DND-41 (cell line): Measurements from ENCODE around the gene MASP1.

Source experiments
- ATAC-seq: fragments of 200-7000 bp; cut with Tn5 transposase; 3 replicates; pipeline ENCODE4 v1.9.1; 2021; ENCODE audit warnings: low read depth; ENCODE audit not compliant: insufficient read depth
- DNase-seq: peaks from one replicate; pipeline ENCODE4 v3.0.0-alpha.2; 2020
- H2AFZ ChIP-seq: 2 replicates; pipeline ENCODE4 v1.6.0; 2012; ENCODE audit warnings: low read depth, low read length
- H3K27ac ChIP-seq: 2 replicates; pipeline ENCODE4 v1.5.1; 2012; ENCODE audit warnings: low read length, inconsistent platforms
- H3K27me3 ChIP-seq: fragments of 200-600 bp; sonication (generic); 2 replicates; pipeline ENCODE4 v1.6.0; 2012; ENCODE audit warnings: low read length, mild to moderate bottlenecking, inconsistent platforms; ENCODE audit not compliant: insufficient read depth, poor library complexity
- H3K36me3 ChIP-seq: 2 replicates; pipeline ENCODE4 v1.5.1; 2012; ENCODE audit warnings: low read length, inconsistent platforms; ENCODE audit not compliant: insufficient read depth
- H3K4me1 ChIP-seq: 2 replicates; pipeline ENCODE4 v1.5.1; 2012; ENCODE audit warnings: mild to moderate bottlenecking, low read length; ENCODE audit not compliant: insufficient read depth
- H3K4me2 ChIP-seq: 2 replicates; pipeline ENCODE4 v1.6.0; 2012; ENCODE audit warnings: mild to moderate bottlenecking, moderate library complexity, low read length, inconsistent platforms; ENCODE audit not compliant: insufficient read depth
- H3K4me3 ChIP-seq, 2 experiments: fragments of 200-600 bp in 1 of 2; shearing (Covaris generic) in 1 of 2; 2 replicates each; pipeline ENCODE4 v1.5.1; 2012 to 2016; ENCODE audit warnings: inconsistent platforms in 2 of 2, low read length in 2 of 2, mild to moderate bottlenecking in 2 of 2, low read depth in 1 of 2, moderate library complexity in 1 of 2
- H3K79me2 ChIP-seq: 2 replicates; pipeline ENCODE4 v1.6.0; 2012; ENCODE audit warnings: low read length, inconsistent platforms; ENCODE audit not compliant: insufficient read depth
- H3K9ac ChIP-seq: 2 replicates; pipeline ENCODE4 v1.6.0; 2012; ENCODE audit warnings: low read depth, mild to moderate bottlenecking, inconsistent platforms, low read length, moderate library complexity
- H3K9me3 ChIP-seq: 2 replicates; pipeline ENCODE4 v1.5.1; 2012; ENCODE audit warnings: low read length, moderate library complexity, mild to moderate bottlenecking, inconsistent platforms; ENCODE audit not compliant: insufficient read depth, severe bottlenecking
- H4K20me1 ChIP-seq: 2 replicates; pipeline ENCODE4 v1.6.0; 2012; ENCODE audit warnings: low read length; ENCODE audit not compliant: insufficient read depth
- EZH2 ChIP-seq: IDR thresholded peaks from 3 replicates; pipeline ENCODE4 v1.6.1; 2012; ENCODE audit warnings: borderline replicate concordance, low read depth, mild to moderate bottlenecking, moderate library complexity, low read length, inconsistent platforms; ENCODE audit not compliant: severe bottlenecking
- TF ChIP-seq, protein P1 (sequence below): IDR thresholded peaks from 2 replicates; pipeline ENCODE4 v1.5.1; 2012; ENCODE audit warnings: borderline replicate concordance, low read length, moderate library complexity, mild to moderate bottlenecking; ENCODE audit not compliant: poor library complexity, severe bottlenecking; ENCODE audit errors: extremely low read depth

The MASP1 gene

GRCh38 chr3:187277129-187277462, 14.4 kb downstream of the MASP1 start:
- no peaks in the 10 kb centered on the region for H3K79me2 ChIP-seq
- no peak overlapping the region for H3K4me2 ChIP-seq
- no peaks in the 10 kb centered on the region for H3K36me3 ChIP-seq
- no peaks in the 10 kb centered on the region for H3K9me3 ChIP-seq
- H4K20me1 ChIP-seq: no peaks in the 10 kb centered on the region
- no peak overlapping the region for H3K9ac ChIP-seq
- TF ChIP-seq, protein P1, sequence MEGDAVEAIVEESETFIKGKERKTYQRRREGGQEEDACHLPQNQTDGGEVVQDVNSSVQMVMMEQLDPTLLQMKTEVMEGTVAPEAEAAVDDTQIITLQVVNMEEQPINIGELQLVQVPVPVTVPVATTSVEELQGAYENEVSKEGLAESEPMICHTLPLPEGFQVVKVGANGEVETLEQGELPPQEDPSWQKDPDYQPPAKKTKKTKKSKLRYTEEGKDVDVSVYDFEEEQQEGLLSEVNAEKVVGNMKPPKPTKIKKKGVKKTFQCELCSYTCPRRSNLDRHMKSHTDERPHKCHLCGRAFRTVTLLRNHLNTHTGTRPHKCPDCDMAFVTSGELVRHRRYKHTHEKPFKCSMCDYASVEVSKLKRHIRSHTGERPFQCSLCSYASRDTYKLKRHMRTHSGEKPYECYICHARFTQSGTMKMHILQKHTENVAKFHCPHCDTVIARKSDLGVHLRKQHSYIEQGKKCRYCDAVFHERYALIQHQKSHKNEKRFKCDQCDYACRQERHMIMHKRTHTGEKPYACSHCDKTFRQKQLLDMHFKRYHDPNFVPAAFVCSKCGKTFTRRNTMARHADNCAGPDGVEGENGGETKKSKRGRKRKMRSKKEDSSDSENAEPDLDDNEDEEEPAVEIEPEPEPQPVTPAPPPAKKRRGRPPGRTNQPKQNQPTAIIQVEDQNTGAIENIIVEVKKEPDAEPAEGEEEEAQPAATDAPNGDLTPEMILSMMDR: no peak
- no peak for TF ChIP-seq EZH2
- H2AFZ ChIP-seq: no peak overlapping the region
- ATAC-seq: no peak
- no peak overlapping the region for H3K27ac ChIP-seq
- H3K27me3 ChIP-seq: peaks cover 6% of the 10 kb centered on the region
- no peak for DNase-seq
- no peaks in the 10 kb centered on the region for H3K4me1 ChIP-seq
- H3K4me3 ChIP-seq: no peak overlapping the region

DNA sequence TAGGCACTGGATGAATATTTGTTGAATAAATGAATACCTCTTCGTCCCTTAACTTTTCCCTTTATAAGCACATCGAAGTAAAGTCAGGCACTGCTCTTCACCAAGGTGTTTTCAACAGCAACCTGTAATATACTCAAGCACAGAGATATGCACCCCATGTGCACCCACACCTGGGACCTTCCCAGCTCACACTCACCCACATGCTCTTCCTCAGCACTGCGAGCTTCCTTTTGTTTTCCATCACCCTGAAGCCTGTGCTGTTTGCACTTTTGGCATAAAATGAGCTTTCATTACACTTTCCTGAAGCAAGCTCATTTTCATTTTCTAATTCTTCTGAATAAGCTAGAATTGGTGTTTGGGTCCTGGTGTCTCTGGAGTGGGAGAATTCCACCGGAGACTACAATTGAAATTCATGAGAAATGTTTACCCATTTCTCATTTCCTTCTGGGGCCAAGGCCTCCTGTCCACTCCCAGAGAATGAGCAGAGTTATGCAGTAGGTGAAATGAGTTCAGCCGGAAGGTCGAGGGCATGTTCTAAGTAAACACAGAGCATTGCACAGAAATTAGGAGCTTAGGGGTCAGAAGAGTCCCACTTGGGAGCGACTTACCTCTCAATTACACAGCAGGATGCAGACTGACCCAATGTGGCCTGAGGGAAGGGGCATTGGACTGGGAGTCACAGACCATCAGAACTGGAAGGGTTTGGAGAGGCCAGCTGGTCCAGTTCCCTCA, 15.0 kb downstream of the MASP1 start:
- Histone ChIP-seq H4K20me1 (no peaks in the 10 kb centered on the region), H3K4me1 (no peaks in the 10 kb centered on the region), H3K4me3 (no peak overlapping the region), H2AFZ (no peak overlapping the region), H3K79me2 (no peaks in the 10 kb centered on the region), H3K4me2 (no peak overlapping the region), H3K9me3 (no peaks in the 10 kb centered on the region), H3K9ac (no peak overlapping the region), H3K27me3 (peaks cover 6% of the 10 kb centered on the region), H3K36me3 (no peaks in the 10 kb centered on the region), H3K27ac (no peak overlapping the region)
- ATAC-seq (no peak), DNase-seq (no peak)
- TF ChIP-seq, protein P1: no peak
- no peak for TF ChIP-seq EZH2

GRCh38 chr3:187274977-187275338, 16.6 kb downstream of the MASP1 start:
- no peak for DNase-seq
- Histone ChIP-seq H3K4me2 (no peak overlapping the region), H4K20me1 (no peaks in the 10 kb centered on the region), H3K36me3 (no peaks in the 10 kb centered on the region), H3K9ac (no peak overlapping the region), H3K79me2 (no peaks in the 10 kb centered on the region), H2AFZ (no peak overlapping the region), H3K9me3 (no peaks in the 10 kb centered on the region), H3K4me1 (no peaks in the 10 kb centered on the region), H3K27me3 (peaks cover 3% of the 10 kb centered on the region), H3K4me3 (no peak overlapping the region), H3K27ac (no peak overlapping the region)
- ATAC-seq: no peak
- TF ChIP-seq EZH2: no peak
- TF ChIP-seq, protein P1: no peak
